GM12878 (cell line): ENCODE measurements around the gene THSD4. TPM values are rescaled to one million over a fixed set of nuclear protein-coding genes. Genes with fewer than 3 reads are reported as not detected.
"Not testable (repeated sequence)": the region's sequence is repeated elsewhere in the genome, so short reads cannot be mapped to it uniquely, and the experiment has no call there.

Experiments used
- ATAC-seq: fragments of 200-7000 bp; cut with Tn5 transposase; 3 replicates; pipeline ENCODE4 v1.9.1; 2020; ENCODE audit warnings: mild to moderate bottlenecking, moderate library complexity
- BruUV-seq: library from RNA; stranded (reverse); fragments of 400-500 nt; replicated peaks from 2 replicates; lab custom pipeline; 2021; lab: Mats Ljungman, UMichigan
- CTCF ChIA-PET: fragments of 300-600 bp; sonication (Branson Sonifier 250); formaldehyde crosslinking; extraction: SDS; loops from one replicate; lab custom pipeline; 2021; ENCODE audit warnings: inconsistent platforms; lab: Yijun Ruan, JAX
- POLR2A ChIA-PET: fragments of 350-600 bp; formaldehyde crosslinking; extraction: SDS; loops from one replicate; lab custom pipeline; 2021; ENCODE audit warnings: inconsistent platforms; lab: Charles Lee
- RAD21 ChIA-PET: fragments of 300-600 bp; sonication (Branson Sonifier 250); formaldehyde crosslinking; loops from one replicate; lab custom pipeline; 2023; ENCODE audit warnings: antibody characterized with exemption; ENCODE audit not compliant: unreplicated experiment; lab: Charles Lee
- SMC1A ChIA-PET: fragments of 300-600 bp; sonication (Branson Sonifier 250); formaldehyde crosslinking; loops from one replicate; lab custom pipeline; 2023; ENCODE audit not compliant: unreplicated experiment, uncharacterized antibody; lab: Charles Lee
- DNase-seq: peaks from one replicate; pipeline ENCODE4 v3.0.0-alpha.2; 2011; ENCODE audit warnings: low read depth, low spot score
- FAIRE-seq: peaks from 3 replicates; lab custom pipeline; 2011; peaks lifted over from hg19 to GRCh38; lab: Jason Lieb, UNC
- H2AFZ ChIP-seq: 2 replicates; pipeline ENCODE4 v1.6.0; 2011; ENCODE audit warnings: low read depth, low read length, control low read depth; ENCODE audit not compliant: control insufficient read depth
- H3K27ac ChIP-seq: 2 replicates; pipeline ENCODE4 v1.5.1; 2011; ENCODE audit warnings: control low read depth; ENCODE audit not compliant: control insufficient read depth, insufficient read depth
- H3K27me3 ChIP-seq, 2 experiments: replicated peaks in 1 of 2; 2 replicates each; pipeline versions ENCODE4 v1.6.0 to v1.6.1; 2011; ENCODE audit warnings: low read length in 1 of 2; ENCODE audit not compliant: control insufficient read depth in 2 of 2, insufficient read depth in 2 of 2
- H3K36me3 ChIP-seq, 2 experiments: 2 replicates each; pipeline ENCODE4 v1.5.1; 2011; ENCODE audit warnings: low read length in 1 of 2; ENCODE audit not compliant: control insufficient read depth in 2 of 2, insufficient read depth in 2 of 2
- H3K4me1 ChIP-seq: 2 replicates; pipeline ENCODE4 v1.6.1; 2011; ENCODE audit warnings: mild to moderate bottlenecking, low read length, moderate library complexity, mixed read lengths; ENCODE audit not compliant: control insufficient read depth, insufficient read depth
- H3K4me2 ChIP-seq: 2 replicates; pipeline ENCODE4 v1.6.0; 2011; ENCODE audit warnings: control low read depth; ENCODE audit not compliant: control insufficient read depth, insufficient read depth
- H3K4me3 ChIP-seq: fragments of 200-600 bp; sonication (generic); 2 replicates; pipeline ENCODE4 v1.5.1; 2016
- H3K79me2 ChIP-seq: 2 replicates; pipeline ENCODE4 v1.6.0; 2011; ENCODE audit warnings: low read length; ENCODE audit not compliant: control insufficient read depth, insufficient read depth
- H3K9ac ChIP-seq: 2 replicates; pipeline ENCODE4 v1.8.0; 2011; ENCODE audit warnings: low read length, control low read depth, mixed read lengths; ENCODE audit not compliant: control insufficient read depth, insufficient read depth
- H3K9me3 ChIP-seq: replicated peaks from 3 replicates; pipeline ENCODE4 v1.5.1; 2011; ENCODE audit warnings: mild to moderate bottlenecking, low read length; ENCODE audit not compliant: control insufficient read depth, insufficient read depth
- H4K20me1 ChIP-seq: 2 replicates; pipeline ENCODE4 v1.6.0; 2011; ENCODE audit not compliant: control insufficient read depth, insufficient read depth
- BRCA1 ChIP-seq: IDR thresholded peaks from 2 replicates; pipeline ENCODE4 v1.6.1; 2011; ENCODE audit warnings: low read depth, low read length, improper control_type of control experiment
- CBX5 ChIP-seq: sonication (generic); IDR thresholded peaks from 2 replicates; pipeline ENCODE4 v1.6.1; 2016; ENCODE audit warnings: low read depth, moderate library complexity, mild to moderate bottlenecking, inconsistent platforms
- CEBPB ChIP-seq, 2 experiments: fragments of 150-350 bp in 1 of 2; IDR thresholded peaks; 2 replicates each; pipeline ENCODE4 v1.6.1; 2012 to 2014; ENCODE audit warnings: low read depth in 2 of 2, low read length in 2 of 2, borderline replicate concordance in 1 of 2, inconsistent platforms in 1 of 2
- FOXK2 ChIP-seq: fragments of 450-650 bp; IDR thresholded peaks from 2 replicates; pipeline ENCODE4 v1.6.1; 2017; ENCODE audit warnings: mild to moderate bottlenecking, moderate library complexity
- IRF5 ChIP-seq: fragments of 450-650 bp; IDR thresholded peaks from 2 replicates; pipeline ENCODE4 v1.6.1; 2017; ENCODE audit warnings: borderline replicate concordance
- MEF2A ChIP-seq: IDR thresholded peaks from 2 replicates; pipeline ENCODE4 v1.6.1; 2011; ENCODE audit warnings: low read depth, mild to moderate bottlenecking, low read length, moderate library complexity; ENCODE audit not compliant: insufficient read depth
- NFYA ChIP-seq: IDR thresholded peaks from 2 replicates; pipeline ENCODE4 v1.6.1; 2011; ENCODE audit warnings: low read depth, mild to moderate bottlenecking, low read length, improper control_type of control experiment, borderline replicate concordance
- PAX8 ChIP-seq: fragments of 450-650 bp; IDR thresholded peaks from 2 replicates; pipeline ENCODE4 v1.6.1; 2017; ENCODE audit warnings: mild to moderate bottlenecking, moderate library complexity
- SP1 ChIP-seq: IDR thresholded peaks from one replicate; pipeline ENCODE4 v1.6.1; 2011; ENCODE audit warnings: low read depth, low read length
- ZNF622 ChIP-seq: fragments of 450-650 bp; IDR thresholded peaks from 2 replicates; pipeline ENCODE4 v1.6.1; 2017; ENCODE audit warnings: mild to moderate bottlenecking, inconsistent platforms
- WGBS: methylation state at CpG from one replicate; pipeline ENCODE4 v1.1.6; 2016; ENCODE audit warnings: low lambda C conversion rate; ENCODE audit not compliant: insufficient replicate concordance, insufficient coverage; ENCODE audit errors: missing lambda C conversion rate; 5-methylcytosine and 5-hydroxymethylcytosine counted together
- in situ Hi-C: fragments of 300-500 bp; cut with MboI; formaldehyde crosslinking; loops from 9 replicates; pipeline ENCODE4 v1.14.3; 2018; ENCODE audit warnings: mixed read lengths
- intact Hi-C: fragments of 100-400 bp; cut with micrococcal nuclease; formaldehyde crosslinking; loops from one replicate; pipeline ENCODE4 v1.14.2; 2022; ENCODE audit not compliant: unreplicated experiment
- polyA plus RNA-seq, 11 experiments: library from polyadenylated mRNA; depleted of rRNA in 4 of 11; unstranded in 6 of 11; stranded (reverse) in 5 of 11; fragments of >200 nt; fragmentation: Nextera tagmentation in 4 of 11; fragmentation: Illumina TruSeq in 1 of 11; extraction: Ambion mirVana in 4 of 11; extraction: Trizol in 1 of 11; gene quantifications; 1 replicate in 1 of 11; 2 replicates in 10 of 11; pipeline versions ENCODE4 v1.2.1 to v1.2.3, GENCODE V29; 2011 to 2016; ENCODE audit warnings: inconsistent platforms in 2 of 11, missing spikeins in 2 of 11, low read depth in 1 of 11
- total RNA-seq, 4 experiments: library from RNA; depleted of rRNA in 3 of 4; stranded (reverse); fragments of >200 nt in 3 of 4; fragmentation: Illumina TruSeq in 1 of 4; extraction: Trizol in 1 of 4; gene quantifications; 2 replicates each; pipeline versions ENCODE4 v1.2.1 to v1.2.3, GENCODE V29; 2013 to 2021
- TF ChIP-seq, protein P1 (sequence below): fragments of 450-650 bp; formaldehyde crosslinking; IDR thresholded peaks from 2 replicates; pipeline ENCODE4 v1.4.0; 2022; ENCODE audit warnings: mild to moderate bottlenecking, moderate library complexity

Gene THSD4
- total and polyA plus RNA-seq, 10 of the 15 experiments (the other 5 are each of a cell fraction or from before 2014, with no cell fraction given) = 0.04 to 0.13 (median 0.05) TPM; not detected in 7

- WGBS = 40% methylated on average over 3 of the region's 3 CpGs
- no peaks in the 10 kb centered on the region for H4K20me1 ChIP-seq
- POLR2A ChIA-PET = no interaction called here
- ATAC-seq = no peak
- CTCF ChIA-PET = no interaction called here
- no TSS peak for BruUV-seq
- no peak for FAIRE-seq
- intact Hi-C loops = no loop called here
- H3K9ac ChIP-seq = no peak overlapping the region
- no peaks in the 10 kb centered on the region for H3K79me2 ChIP-seq
- TF ChIP-seq CBX5 (no peak), BRCA1 (no peak), FOXK2 (no peak), IRF5 (no peak), ZNF622 (no peak), MEF2A (no peak), CEBPB (IDR thresholded peaks at IDR 0.05; ENCODE audit: borderline replicate concordance in 1 of 2, low read depth in 2 of 2, low read length in 2 of 2) (no peak), PAX8 (no peak), SP1 (no peak), NFYA (no peak)
- TF ChIP-seq, protein P1, sequence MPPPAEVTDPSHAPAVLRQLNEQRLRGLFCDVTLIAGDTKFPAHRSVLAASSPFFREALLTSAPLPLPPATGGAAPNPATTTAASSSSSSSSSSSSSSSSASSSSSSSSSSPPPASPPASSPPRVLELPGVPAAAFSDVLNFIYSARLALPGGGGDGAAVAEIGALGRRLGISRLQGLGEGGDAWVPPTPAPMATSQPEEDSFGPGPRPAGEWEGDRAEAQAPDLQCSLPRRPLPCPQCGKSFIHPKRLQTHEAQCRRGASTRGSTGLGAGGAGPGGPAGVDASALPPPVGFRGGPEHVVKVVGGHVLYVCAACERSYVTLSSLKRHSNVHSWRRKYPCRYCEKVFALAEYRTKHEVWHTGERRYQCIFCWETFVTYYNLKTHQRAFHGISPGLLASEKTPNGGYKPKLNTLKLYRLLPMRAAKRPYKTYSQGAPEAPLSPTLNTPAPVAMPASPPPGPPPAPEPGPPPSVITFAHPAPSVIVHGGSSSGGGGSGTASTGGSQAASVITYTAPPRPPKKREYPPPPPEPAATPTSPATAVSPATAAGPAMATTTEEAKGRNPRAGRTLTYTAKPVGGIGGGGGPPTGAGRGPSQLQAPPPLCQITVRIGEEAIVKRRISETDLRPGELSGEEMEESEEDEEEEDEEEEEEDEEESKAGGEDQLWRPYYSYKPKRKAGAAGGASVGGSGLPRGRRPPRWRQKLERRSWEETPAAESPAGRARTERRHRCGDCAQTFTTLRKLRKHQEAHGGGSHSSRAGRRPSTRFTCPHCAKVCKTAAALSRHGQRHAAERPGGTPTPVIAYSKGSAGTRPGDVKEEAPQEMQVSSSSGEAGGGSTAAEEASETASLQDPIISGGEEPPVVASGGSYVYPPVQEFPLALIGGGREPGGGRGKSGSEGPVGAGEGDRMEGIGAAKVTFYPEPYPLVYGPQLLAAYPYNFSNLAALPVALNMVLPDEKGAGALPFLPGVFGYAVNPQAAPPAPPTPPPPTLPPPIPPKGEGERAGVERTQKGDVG (CRISPR knock-in tag) = no peak
- in situ Hi-C loops = no loop called here
- H3K36me3 ChIP-seq = no peaks in the 10 kb centered on the region
- SMC1A ChIA-PET = no interaction called here
- RAD21 ChIA-PET = no interaction called here
- DNase-seq = no peak
- H3K4me3 ChIP-seq = no peak overlapping the region
- H3K9me3 ChIP-seq = no peaks in the 10 kb centered on the region; the same call in 2 of the 3 replicates
- H2AFZ ChIP-seq = no peak overlapping the region
- no peaks in the 10 kb centered on the region for H3K4me1 ChIP-seq
- H3K4me2 ChIP-seq = no peak overlapping the region
- no peak overlapping the region for H3K27ac ChIP-seq
- no peaks in the 10 kb centered on the region for H3K27me3 ChIP-seq
Observed at GRCh38 chr15:71366926-71367325, 251.7 kb downstream of the THSD4 start.

DNA sequence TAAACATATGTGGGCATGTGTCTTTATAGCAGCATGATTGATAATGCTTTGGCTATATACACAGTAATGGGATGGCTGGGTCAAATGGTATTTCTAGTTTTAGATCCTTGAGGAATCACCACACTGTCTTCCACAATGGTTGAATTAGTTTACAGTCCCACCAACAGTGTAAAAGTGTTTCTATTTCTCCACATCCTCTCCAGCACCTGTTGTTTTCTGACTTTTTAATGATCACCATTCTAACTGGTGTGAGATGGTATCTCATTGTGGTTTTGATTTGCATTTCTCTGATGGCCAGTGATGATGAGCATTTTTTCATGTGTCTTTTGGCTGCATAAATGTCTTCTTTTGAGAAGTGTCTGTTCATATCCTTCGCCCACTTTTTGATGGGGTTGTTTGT is 252.5 kb downstream of the THSD4 start:
- DNase-seq, H3K36me3 ChIP-seq, H3K4me3 ChIP-seq, ATAC-seq, H4K20me1 ChIP-seq, H3K9ac ChIP-seq, H3K79me2 ChIP-seq, FAIRE-seq, H3K4me2 ChIP-seq, H3K27ac ChIP-seq, RAD21 ChIA-PET, H2AFZ ChIP-seq, SMC1A ChIA-PET, in situ Hi-C loops, H3K27me3 ChIP-seq, POLR2A ChIA-PET, BruUV-seq, H3K9me3 ChIP-seq, H3K4me1 ChIP-seq, CTCF ChIA-PET, intact Hi-C loops: not testable (repeated sequence)
- WGBS = no CpG with 5 or more reads among the region's 1 CpG
